Skeletal muscle satellite cell (primary cell): ENCODE data around the gene SLC8A2.
A peak's percentile ranks its signal among the peaks of the same experiment; 100 is the strongest.

Experiments used
- H3K27me3 ChIP-seq: 2 replicates; pipeline ENCODE4 v1.7.0; 2013; ENCODE audit warnings: low read length; ENCODE audit not compliant: control insufficient read depth, insufficient read depth
- H3K36me3 ChIP-seq: 2 replicates; pipeline ENCODE4 v1.7.0; 2013; ENCODE audit warnings: mild to moderate bottlenecking, control low read depth, low read length; ENCODE audit not compliant: insufficient read depth
- H3K4me1 ChIP-seq: 2 replicates; pipeline ENCODE4 v1.7.0; 2013; ENCODE audit warnings: low read length; ENCODE audit not compliant: control insufficient read depth, insufficient read depth
- H3K4me2 ChIP-seq: 2 replicates; pipeline ENCODE4 v1.7.0; 2013; ENCODE audit warnings: mild to moderate bottlenecking, low read length
- H3K4me3 ChIP-seq: 2 replicates; pipeline ENCODE4 v1.7.0; 2013; ENCODE audit warnings: low read length
- H3K9ac ChIP-seq: 2 replicates; pipeline ENCODE4 v1.7.0; 2013; ENCODE audit warnings: mild to moderate bottlenecking, low read depth, low read length, moderate library complexity
- H3K9me3 ChIP-seq: replicated peaks from 2 replicates; pipeline ENCODE4 v1.7.0; 2013; ENCODE audit warnings: mild to moderate bottlenecking, control low read depth, low read length

SLC8A2 gene

GRCh38 chr19:47510516-47511127 lies 38.9 kb upstream of the SLC8A2 start:
- Histone ChIP-seq H3K4me2 (peak overlapping the region; percentile 95), H3K4me3 (peak overlapping the region; percentile 27), H3K9ac (peak overlapping the region; percentile 61), H3K36me3 (peaks cover 14% of the 10 kb centered on the region), H3K4me1 (peaks cover 70% of the 10 kb centered on the region), H3K9me3 (no peaks in the 10 kb centered on the region), H3K27me3 (no peaks in the 10 kb centered on the region)

GRCh38 chr19:47509973-47510372 lies 38.3 kb upstream of the SLC8A2 start:
- Histone ChIP-seq H3K4me2 (peak overlapping the region; percentile 95), H3K9me3 (no peaks in the 10 kb centered on the region), H3K9ac (peak overlapping the region; percentile 61), H3K4me3 (peak overlapping the region; percentile 58), H3K27me3 (no peaks in the 10 kb centered on the region), H3K36me3 (peaks cover 20% of the 10 kb centered on the region), H3K4me1 (peaks cover 70% of the 10 kb centered on the region)

DNA sequence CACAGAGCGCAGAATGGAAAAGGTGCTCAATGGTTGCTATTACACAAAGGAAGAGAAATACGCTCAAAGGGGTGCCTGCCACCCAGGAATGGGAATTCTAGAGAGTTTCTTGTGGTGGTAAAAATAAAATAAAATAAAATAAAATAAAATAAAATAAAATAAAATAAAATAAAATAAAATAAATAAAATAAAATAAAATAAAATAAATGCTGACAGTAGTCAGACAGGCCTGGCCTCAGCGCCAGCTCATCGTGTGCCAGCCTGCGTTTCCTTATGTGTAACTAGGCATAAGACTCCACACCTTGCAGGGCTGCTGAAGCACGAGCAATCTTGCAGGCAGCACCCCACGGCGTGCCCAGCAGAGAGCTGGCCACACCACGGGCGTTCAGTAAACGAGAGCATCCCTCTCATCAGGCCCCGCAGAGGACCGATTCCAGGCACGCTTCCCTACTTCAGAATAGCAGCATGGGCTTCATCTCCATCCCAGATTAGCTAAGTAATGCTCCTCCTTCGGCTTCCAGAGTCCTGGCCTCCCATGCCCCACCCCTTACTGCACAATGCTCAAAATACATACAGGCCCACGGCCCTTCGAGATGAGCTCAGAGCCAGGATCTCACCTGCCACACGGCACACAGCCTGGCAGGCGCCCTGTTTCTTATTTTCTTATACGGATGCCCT lies 37.6 kb upstream of the SLC8A2 start:
- Histone ChIP-seq H3K27me3 (no peaks in the 10 kb centered on the region), H3K4me1 (peaks cover 70% of the 10 kb centered on the region), H3K36me3 (peaks cover 27% of the 10 kb centered on the region), H3K9me3 (no peaks in the 10 kb centered on the region), H3K4me3 (peak overlapping the region; percentile 58), H3K9ac (peak overlapping the region; percentile 59), H3K4me2 (peak overlapping the region; percentile 95)

DNA sequence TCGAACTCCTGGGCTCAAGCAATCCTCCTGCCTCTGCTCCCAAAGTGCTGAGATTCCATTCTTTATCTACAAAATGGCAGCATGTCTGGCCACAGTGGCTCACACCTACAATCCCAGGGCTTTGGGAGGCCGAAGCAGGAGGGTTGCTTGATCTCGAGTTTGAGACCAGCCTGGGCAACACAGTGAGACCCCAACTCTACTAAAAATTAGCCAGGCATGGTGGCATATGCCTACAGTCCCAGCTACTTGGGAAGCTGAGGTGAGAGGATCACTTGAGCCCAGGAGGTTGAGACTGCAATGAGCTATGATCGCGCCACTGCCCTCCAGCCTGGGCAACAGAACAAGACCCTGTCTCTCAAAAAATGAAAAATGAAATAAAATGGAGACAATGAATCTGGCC lies 37.0 kb upstream of the SLC8A2 start:
- H3K4me3 ChIP-seq = no peak overlapping the region
- H3K4me2 ChIP-seq = no peak overlapping the region
- no peaks in the 10 kb centered on the region for H3K9me3 ChIP-seq
- no peaks in the 10 kb centered on the region for H3K27me3 ChIP-seq
- no peak overlapping the region for H3K9ac ChIP-seq
- H3K4me1 ChIP-seq = peaks cover 70% of the 10 kb centered on the region
- peaks cover 33% of the 10 kb centered on the region for H3K36me3 ChIP-seq

- H3K9ac ChIP-seq = no peak overlapping the region
- peaks cover 64% of the 10 kb centered on the region for H3K4me1 ChIP-seq
- H3K4me3 ChIP-seq = no peak overlapping the region
- H3K27me3 ChIP-seq = no peaks in the 10 kb centered on the region
- H3K4me2 ChIP-seq = no peak overlapping the region
- H3K36me3 ChIP-seq = peaks cover 40% of the 10 kb centered on the region
- no peaks in the 10 kb centered on the region for H3K9me3 ChIP-seq
These were observed 36.3 kb upstream of the SLC8A2 start for GRCh38 chr19:47507924-47508553.

- Histone ChIP-seq H3K4me1 (peaks cover 53% of the 10 kb centered on the region), H3K4me2 (peak overlapping the region; percentile 30), H3K9me3 (no peaks in the 10 kb centered on the region), H3K9ac (peak overlapping the region; percentile 48), H3K27me3 (no peaks in the 10 kb centered on the region), H3K4me3 (no peak overlapping the region), H3K36me3 (peaks cover 47% of the 10 kb centered on the region)
These were observed 35.3 kb upstream of the SLC8A2 start for GRCh38 chr19:47507012-47507411.

- H3K4me2 ChIP-seq = peak overlapping the region; percentile 30
- H3K36me3 ChIP-seq = peaks cover 47% of the 10 kb centered on the region
- peak overlapping the region; percentile 42 for H3K9ac ChIP-seq
- H3K4me1 ChIP-seq = peaks cover 52% of the 10 kb centered on the region
- no peaks in the 10 kb centered on the region for H3K9me3 ChIP-seq
- H3K27me3 ChIP-seq = no peaks in the 10 kb centered on the region
- H3K4me3 ChIP-seq = no peak overlapping the region
These were observed 34.8 kb upstream of the SLC8A2 start for GRCh38 chr19:47506459-47506858.

DNA sequence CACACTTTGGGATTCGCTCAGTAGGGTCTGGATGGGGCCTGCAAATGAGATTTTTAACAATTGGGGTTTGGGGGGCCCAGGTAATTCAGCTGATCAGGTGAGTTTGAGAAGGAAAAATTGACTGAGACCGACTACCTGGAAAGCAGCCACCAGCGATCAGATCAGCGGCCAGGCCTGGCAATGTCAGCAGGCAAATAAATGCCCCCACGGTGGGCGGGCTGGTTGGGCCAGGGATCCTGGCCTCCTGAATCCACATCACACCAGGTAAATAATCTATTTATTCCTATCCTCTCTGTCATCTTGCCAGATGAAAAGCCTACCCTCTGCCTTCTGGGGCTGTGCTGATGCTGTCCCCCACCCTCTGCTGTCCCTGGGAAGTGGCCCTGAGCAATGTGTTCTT lies 33.8 kb upstream of the SLC8A2 start:
- H3K27me3 ChIP-seq = no peaks in the 10 kb centered on the region
- H3K9me3 ChIP-seq = no peaks in the 10 kb centered on the region
- peaks cover 55% of the 10 kb centered on the region for H3K36me3 ChIP-seq
- H3K4me2 ChIP-seq = no peak overlapping the region
- peaks cover 48% of the 10 kb centered on the region for H3K4me1 ChIP-seq
- no peak overlapping the region for H3K4me3 ChIP-seq
- H3K9ac ChIP-seq = no peak overlapping the region

DNA sequence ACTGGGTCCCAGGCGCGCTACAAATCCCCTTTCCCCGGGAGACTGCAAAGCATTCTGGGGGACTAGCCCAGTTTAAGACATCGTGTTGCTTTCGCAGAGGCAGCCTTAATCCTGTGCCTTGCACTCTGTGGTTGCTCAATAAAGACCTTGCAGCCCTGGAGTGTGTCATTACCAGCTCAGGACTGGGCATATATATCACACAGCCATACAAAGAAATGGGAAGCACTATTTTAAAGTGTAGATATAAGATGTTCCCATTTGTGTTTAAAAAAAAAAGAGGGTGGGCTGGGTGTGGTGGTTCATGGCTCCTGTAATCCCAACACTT lies 32.1 kb upstream of the SLC8A2 start:
- Histone ChIP-seq H3K27me3 (no peaks in the 10 kb centered on the region), H3K4me3 (no peak overlapping the region), H3K9ac (no peak overlapping the region), H3K4me1 (peaks cover 42% of the 10 kb centered on the region), H3K9me3 (no peaks in the 10 kb centered on the region), H3K4me2 (no peak overlapping the region), H3K36me3 (peaks cover 69% of the 10 kb centered on the region)

- Histone ChIP-seq H3K36me3 (peaks cover 73% of the 10 kb centered on the region), H3K4me1 (peaks cover 40% of the 10 kb centered on the region), H3K27me3 (no peaks in the 10 kb centered on the region)
These were observed 31.6 kb upstream of the SLC8A2 start for GRCh38 chr19:47503130-47503825.

More at GRCh38 chr19:47503130-47503825, 31.6 kb upstream of the SLC8A2 start:
- Histone ChIP-seq H3K4me3 (no peak overlapping the region), H3K4me2 (no peak overlapping the region), H3K9ac (no peak overlapping the region), H3K9me3 (no peaks in the 10 kb centered on the region)
